AG04449 (cell line): Measurements from ENCODE around the gene TSEN2.

Experiments used
- CTCF ChIA-PET: fragments of 350-600 bp; formaldehyde crosslinking; extraction: SDS; loops from one replicate; lab custom pipeline; 2021; ENCODE audit warnings: antibody characterized with exemption; lab: Yijun Ruan, JAX
- POLR2A ChIA-PET: fragments of 400-600, 350-600 bp; formaldehyde crosslinking; extraction: SDS; loops from one replicate; lab custom pipeline; 2020; ENCODE audit warnings: antibody characterized with exemption, inconsistent platforms; lab: Yijun Ruan, JAX
- DNase-seq: peaks from one replicate; pipeline ENCODE4 v3.0.0-alpha.2; 2010; ENCODE audit warnings: low read depth, low spot score
- H3K4me3 ChIP-seq: 2 replicates; pipeline ENCODE4 v1.5.1; 2011; ENCODE audit warnings: low read depth, mild to moderate bottlenecking, control low read depth, low read length
- TF ChIP-seq, protein P1 (sequence below): IDR thresholded peaks from one replicate; pipeline ENCODE4 v1.5.1; 2011; ENCODE audit warnings: mild to moderate bottlenecking, moderate library complexity, low read length, control low read depth, inconsistent platforms; ENCODE audit not compliant: insufficient read depth; ENCODE audit errors: missing control alignments

TSEN2 gene

DNA sequence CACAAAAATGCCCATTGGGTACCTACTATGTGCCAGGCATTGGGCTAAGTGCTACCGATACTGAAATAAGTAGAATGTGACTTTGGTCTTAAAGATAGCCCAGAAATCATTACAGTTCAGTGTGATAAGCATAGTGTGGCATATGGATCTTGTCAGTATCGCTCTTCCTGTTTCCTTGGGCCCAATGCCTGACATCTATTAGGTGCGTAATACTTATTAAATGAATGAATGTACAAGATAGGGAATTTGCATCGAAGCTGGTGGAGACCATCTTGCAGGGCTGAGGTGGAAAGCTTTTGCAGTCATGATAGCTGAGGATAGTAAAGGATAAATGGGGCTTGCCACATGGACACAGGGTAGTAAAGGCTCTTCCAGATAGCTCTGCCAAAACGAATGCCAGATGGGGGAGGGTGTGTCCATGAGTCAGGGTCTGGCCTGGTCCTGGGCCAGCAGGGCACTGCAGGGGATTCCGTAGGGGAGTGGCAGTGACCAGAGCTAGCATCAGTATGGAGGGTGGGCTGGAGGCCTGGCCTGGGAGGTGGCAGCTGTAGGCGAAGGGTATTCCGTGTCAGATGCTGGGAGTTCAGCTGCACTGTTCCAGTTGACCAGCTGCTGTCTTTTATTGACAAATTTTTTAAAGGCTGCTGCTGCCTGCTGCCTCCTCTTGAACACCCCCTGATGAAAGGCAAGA, 23.5 kb downstream of the TSEN2 start:
- POLR2A ChIA-PET = interaction anchor here (0.6 kb wide), 1 partner anchor 44 kb away, joined by 3 read pairs; no protein-coding TSS in a partner anchor
- CTCF ChIA-PET = interaction anchor here (0.9 to 4.5 kb wide), 16 partner anchors 10 to 384 kb away, joined by 3 to 18 read pairs (median 4); partner anchors contain the start of gene TSEN2
- TF ChIP-seq, protein P1, sequence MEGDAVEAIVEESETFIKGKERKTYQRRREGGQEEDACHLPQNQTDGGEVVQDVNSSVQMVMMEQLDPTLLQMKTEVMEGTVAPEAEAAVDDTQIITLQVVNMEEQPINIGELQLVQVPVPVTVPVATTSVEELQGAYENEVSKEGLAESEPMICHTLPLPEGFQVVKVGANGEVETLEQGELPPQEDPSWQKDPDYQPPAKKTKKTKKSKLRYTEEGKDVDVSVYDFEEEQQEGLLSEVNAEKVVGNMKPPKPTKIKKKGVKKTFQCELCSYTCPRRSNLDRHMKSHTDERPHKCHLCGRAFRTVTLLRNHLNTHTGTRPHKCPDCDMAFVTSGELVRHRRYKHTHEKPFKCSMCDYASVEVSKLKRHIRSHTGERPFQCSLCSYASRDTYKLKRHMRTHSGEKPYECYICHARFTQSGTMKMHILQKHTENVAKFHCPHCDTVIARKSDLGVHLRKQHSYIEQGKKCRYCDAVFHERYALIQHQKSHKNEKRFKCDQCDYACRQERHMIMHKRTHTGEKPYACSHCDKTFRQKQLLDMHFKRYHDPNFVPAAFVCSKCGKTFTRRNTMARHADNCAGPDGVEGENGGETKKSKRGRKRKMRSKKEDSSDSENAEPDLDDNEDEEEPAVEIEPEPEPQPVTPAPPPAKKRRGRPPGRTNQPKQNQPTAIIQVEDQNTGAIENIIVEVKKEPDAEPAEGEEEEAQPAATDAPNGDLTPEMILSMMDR = no peak
- peak overlapping the region; percentile 29 for H3K4me3 ChIP-seq
- DNase-seq = no peak

DNA sequence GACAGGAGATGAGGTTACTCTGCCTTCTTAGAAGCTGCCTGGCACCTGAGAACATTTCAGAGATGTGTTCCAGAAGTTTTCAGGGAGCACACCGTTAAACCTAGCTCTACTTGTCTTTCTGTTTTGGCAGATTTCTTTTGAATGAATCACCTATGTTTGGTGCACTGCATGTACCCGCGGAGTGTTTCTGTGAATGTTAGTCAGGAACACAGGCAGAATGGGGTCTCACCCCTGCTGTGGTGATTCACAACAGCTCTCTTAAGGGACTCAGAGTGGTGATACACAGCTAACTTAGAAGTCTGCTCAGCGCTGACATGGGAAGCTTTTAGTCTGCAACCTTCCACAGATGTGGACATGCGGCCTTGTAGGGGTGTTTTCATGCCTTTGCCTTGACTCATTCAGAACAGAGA, 24.0 kb downstream of the TSEN2 start:
- TF ChIP-seq, protein P1 = no peak
- POLR2A ChIA-PET = interaction anchor here (0.6 to 1.2 kb wide), 3 partner anchors 44 to 715 kb away, joined by 3 read pairs; no protein-coding TSS in a partner anchor
- CTCF ChIA-PET = interaction anchor here (0.7 to 4.5 kb wide), 16 partner anchors 14 to 384 kb away, joined by 3 to 18 read pairs (median 3); partner anchors contain the start of gene TSEN2
- peak; percentile 92 for DNase-seq
- peak overlapping the region; percentile 29; the same call in 1 of the 2 replicates for H3K4me3 ChIP-seq

DNA sequence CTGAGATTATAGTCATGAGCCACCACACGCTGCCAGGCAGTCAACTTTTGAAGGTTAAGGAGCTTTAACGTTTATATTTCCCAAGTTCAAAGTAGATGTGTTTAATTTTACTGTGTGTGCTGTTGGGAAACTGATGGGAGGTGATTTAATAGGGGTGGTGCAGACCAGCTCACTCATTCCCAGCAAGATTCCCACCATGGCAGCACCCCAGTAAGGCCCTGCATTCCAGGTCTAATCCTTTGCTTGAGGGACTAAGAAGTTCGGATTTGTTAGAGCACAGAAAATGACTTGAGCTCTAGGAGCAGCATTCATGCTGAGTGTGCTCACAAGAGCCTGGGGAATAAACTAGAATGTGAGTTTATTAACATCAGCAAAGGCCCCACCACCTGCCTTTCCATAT, 25.2 kb downstream of the TSEN2 start:
- no peak for DNase-seq
- ChIA-PET CTCF (interaction anchor here (1.0 to 4.5 kb wide), 8 partner anchors 16 to 374 kb away, joined by 3 to 18 read pairs (median 8); partner anchors contain the start of gene TSEN2), POLR2A (interaction anchor here (1.2 kb wide), 1 partner anchor 67 kb away, joined by 3 read pairs; no protein-coding TSS in a partner anchor)
- TF ChIP-seq, protein P1 = no peak
- no peak overlapping the region for H3K4me3 ChIP-seq

DNA sequence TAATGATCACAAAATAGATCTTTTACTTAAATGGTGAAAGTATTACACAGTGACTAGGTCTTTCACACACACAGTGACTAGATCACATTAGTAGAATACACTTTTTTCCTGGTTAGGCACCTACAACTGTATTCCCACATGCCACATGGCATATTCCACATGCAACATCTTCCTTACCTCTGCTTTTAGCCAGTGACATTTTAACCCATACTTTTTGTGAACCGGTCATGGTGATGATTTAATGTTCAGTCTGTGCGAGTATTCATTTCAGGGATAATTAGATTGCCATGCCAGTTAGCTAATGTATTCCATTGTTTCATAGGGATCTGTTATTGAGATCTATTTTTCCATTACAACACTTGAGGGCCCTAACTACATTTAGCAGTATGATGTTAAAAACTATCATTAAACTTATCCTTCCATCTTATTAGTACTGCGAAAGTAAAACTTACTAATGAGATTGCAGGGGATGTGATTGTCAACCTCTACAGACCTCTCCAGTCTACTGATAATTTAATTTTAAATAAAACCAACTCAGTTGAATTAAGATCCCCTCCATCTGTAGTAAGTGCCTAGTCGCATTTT, 28.3 kb downstream of the TSEN2 start:
- H3K4me3 ChIP-seq = no peak overlapping the region
- POLR2A ChIA-PET = no interaction called here
- DNase-seq = no peak
- CTCF ChIA-PET = no interaction called here
- TF ChIP-seq, protein P1 = no peak

DNA sequence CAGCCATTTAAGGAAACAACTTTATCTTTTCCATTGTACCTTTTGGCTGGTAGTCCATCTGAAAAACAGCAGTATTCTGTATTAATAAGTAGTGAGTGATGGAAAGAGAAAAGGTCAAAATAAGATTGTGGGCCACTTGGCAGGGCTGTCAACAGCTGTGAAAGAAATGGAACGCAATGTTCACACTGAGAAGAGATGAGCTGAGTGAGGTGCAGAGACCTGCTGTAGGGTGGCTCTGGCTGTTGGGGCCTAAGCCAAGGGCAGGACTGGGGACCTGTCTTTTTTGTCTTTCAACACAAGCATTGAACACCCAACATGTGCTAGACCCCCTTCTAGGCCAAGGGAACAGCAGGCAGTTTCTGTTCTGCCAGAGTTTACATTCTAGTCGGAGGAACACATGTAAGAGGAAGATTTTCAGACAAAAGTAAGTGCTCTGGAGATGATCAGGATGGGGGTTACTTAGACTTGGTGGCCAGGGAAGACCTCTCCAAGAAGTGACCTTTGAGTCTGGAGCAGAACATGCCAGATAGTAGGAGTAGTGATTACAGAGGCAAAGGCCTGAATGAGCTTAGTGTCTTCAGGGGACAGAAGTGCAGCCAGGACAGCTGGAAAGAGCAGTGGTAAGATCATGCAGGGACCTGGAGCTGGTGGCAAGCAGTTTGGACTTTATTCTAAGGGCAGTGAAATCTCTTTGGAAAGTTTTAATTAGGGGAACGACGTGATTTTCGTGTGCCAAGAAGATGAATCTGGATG, 29.6 kb downstream of the TSEN2 start:
- no peak for DNase-seq
- TF ChIP-seq, protein P1 = no peak
- ChIA-PET POLR2A (no interaction called here), CTCF (no interaction called here)
- no peak overlapping the region for H3K4me3 ChIP-seq

DNA sequence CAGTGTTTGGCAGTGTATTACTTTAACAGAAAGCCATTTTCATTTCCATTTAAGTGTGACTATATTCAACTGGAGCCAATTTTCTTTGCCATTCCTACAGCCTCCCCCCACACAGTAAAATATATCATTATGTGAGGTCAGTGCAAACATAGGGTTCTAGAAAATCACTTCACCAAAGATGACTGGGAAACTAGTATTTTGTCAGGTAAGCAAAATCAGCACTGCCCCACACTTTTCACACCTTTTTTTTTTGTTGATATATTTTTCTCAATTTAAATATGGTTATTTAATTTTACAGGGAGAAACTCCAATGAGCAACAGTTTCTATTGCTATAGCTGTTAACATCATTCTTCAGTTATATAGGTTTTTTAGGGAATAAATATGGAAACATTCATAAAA, 31.4 kb downstream of the TSEN2 start:
- TF ChIP-seq, protein P1 = no peak
- no peak for DNase-seq
- H3K4me3 ChIP-seq = no peak overlapping the region
- ChIA-PET POLR2A (no interaction called here), CTCF (no interaction called here)
